Smooth muscle cell (in vitro differentiated cells): ENCODE measurements around the gene RCAN2. TPM values are rescaled to one million over a fixed set of nuclear protein-coding genes. Genes with fewer than 3 reads are reported as not detected.

Experiments used
- DNase-seq: peaks from one replicate; lab custom pipeline; 2025; ENCODE audit not compliant: unreplicated experiment; lab: John Stamatoyannopoulos, UW
- H2AFZ ChIP-seq: fragments of 200-600 bp; sonication (generic); 2 replicates; pipeline ENCODE4 v1.6.0; 2016; ENCODE audit warnings: antibody characterized with exemption, low read depth, mild to moderate bottlenecking
- H3F3A ChIP-seq: fragments of 200-600 bp; sonication (generic); 2 replicates; pipeline ENCODE4 v1.6.0; 2017; ENCODE audit warnings: antibody characterized with exemption, low read depth
- H3K27ac ChIP-seq: fragments of 200-600 bp; sonication (generic); 2 replicates; pipeline ENCODE4 v1.5.1; 2016; ENCODE audit warnings: low read depth, mild to moderate bottlenecking
- H3K27me3 ChIP-seq: fragments of 200-600 bp; sonication (generic); 2 replicates; pipeline ENCODE4 v1.6.1; 2016; ENCODE audit warnings: low read depth, mild to moderate bottlenecking
- H3K36me3 ChIP-seq: fragments of 200-600 bp; sonication (generic); 2 replicates; pipeline ENCODE4 v1.5.1; 2016; ENCODE audit warnings: low read depth
- H3K4me1 ChIP-seq: fragments of 200-600 bp; sonication (generic); 2 replicates; pipeline ENCODE4 v1.5.1; 2016; ENCODE audit warnings: low read depth
- H3K4me2 ChIP-seq: fragments of 200-600 bp; sonication (generic); 2 replicates; pipeline ENCODE4 v1.6.0; 2016; ENCODE audit warnings: mild to moderate bottlenecking
- H3K4me3 ChIP-seq: fragments of 200-600 bp; sonication (generic); 2 replicates; pipeline ENCODE4 v1.5.1; 2016; ENCODE audit warnings: mild to moderate bottlenecking
- H3K79me2 ChIP-seq: fragments of 200-600 bp; sonication (generic); 2 replicates; pipeline ENCODE4 v1.6.0; 2016; ENCODE audit warnings: low read depth, mild to moderate bottlenecking
- H3K9ac ChIP-seq: fragments of 200-600 bp; sonication (generic); 2 replicates; pipeline ENCODE4 v1.6.0; 2016; ENCODE audit warnings: low read depth
- H3K9me3 ChIP-seq: fragments of 200-600 bp; sonication (generic); replicated peaks from 2 replicates; pipeline ENCODE4 v1.5.1; 2016; ENCODE audit warnings: low read depth
- H4K20me1 ChIP-seq: fragments of 200-600 bp; sonication (generic); 2 replicates; pipeline ENCODE4 v1.6.0; 2016; ENCODE audit warnings: low read depth
- CTCF ChIP-seq: fragments of 200-600 bp; sonication (generic); IDR thresholded peaks from 2 replicates; pipeline ENCODE4 v1.5.1; 2017; ENCODE audit warnings: borderline replicate concordance, mild to moderate bottlenecking, antibody characterized with exemption; ENCODE audit not compliant: insufficient read depth, poor library complexity, severe bottlenecking
- WGBS: methylation state at CpG from one replicate; pipeline ENCODE4 v1.1.7; 2016; ENCODE audit warnings: low lambda C conversion rate; 5-methylcytosine and 5-hydroxymethylcytosine counted together
- polyA plus RNA-seq: library from polyadenylated mRNA; unstranded; fragments of >200 nt; fragmentation: Nextera tagmentation; extraction: Ambion mirVana; gene quantifications from 2 replicates; pipeline ENCODE4 v1.2.1, GENCODE V29; 2016
- total RNA-seq: library from RNA; depleted of rRNA; stranded (reverse); fragments of >200 nt; gene quantifications from 2 replicates; pipeline ENCODE4 v1.2.3, GENCODE V29; 2014

Gene RCAN2
- total and polyA plus RNA-seq, 2 experiments from 2014 or later: 2.5 to 2.7 TPM

GRCh38 chr6:46243754-46244153, 247.5 kb downstream of the RCAN2 start:
- no peaks in the 10 kb centered on the region for H3K27me3 ChIP-seq
- no peak overlapping the region for H2AFZ ChIP-seq
- no peaks in the 10 kb centered on the region for H3K4me1 ChIP-seq
- H3K4me3 ChIP-seq: no peak overlapping the region
- DNase-seq: no peak
- H3F3A ChIP-seq: no peaks in the 10 kb centered on the region
- H3K36me3 ChIP-seq: no peaks in the 10 kb centered on the region
- TF ChIP-seq CTCF: no peak
- H3K9me3 ChIP-seq: no peaks in the 10 kb centered on the region
- no peak overlapping the region for H3K4me2 ChIP-seq
- H4K20me1 ChIP-seq: no peaks in the 10 kb centered on the region
- no peak overlapping the region for H3K27ac ChIP-seq
- no peak overlapping the region for H3K9ac ChIP-seq
- 92% methylated on average over 5 of the region's 5 CpGs for WGBS
- H3K79me2 ChIP-seq: no peaks in the 10 kb centered on the region

DNA sequence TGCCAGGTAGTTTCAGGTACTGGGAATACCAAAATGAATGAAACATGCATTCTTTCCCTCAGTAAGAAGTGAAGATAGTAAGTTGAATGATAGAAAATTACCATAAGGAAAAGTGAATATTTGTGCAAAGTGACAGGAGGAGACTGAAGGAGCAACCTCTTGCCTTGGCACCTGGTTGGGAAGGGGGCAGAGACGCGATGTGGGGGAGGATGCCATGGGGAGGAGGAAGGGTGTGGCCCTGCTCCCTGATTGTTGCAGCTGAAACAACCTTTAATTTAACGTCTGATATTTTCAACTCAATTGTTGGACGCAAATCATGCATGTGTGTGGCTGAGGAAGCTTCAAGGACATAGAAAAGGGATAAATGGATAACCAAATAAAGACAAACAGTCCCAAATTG, 248.3 kb downstream of the RCAN2 start:
- no peaks in the 10 kb centered on the region for H3K9me3 ChIP-seq
- H3K79me2 ChIP-seq: no peaks in the 10 kb centered on the region
- no peaks in the 10 kb centered on the region for H3F3A ChIP-seq
- no peak overlapping the region for H3K27ac ChIP-seq
- no peak for DNase-seq
- H3K4me3 ChIP-seq: no peak overlapping the region
- WGBS: 88% methylated on average over 4 of the region's 4 CpGs
- no peak overlapping the region for H2AFZ ChIP-seq
- H3K9ac ChIP-seq: no peak overlapping the region
- no peaks in the 10 kb centered on the region for H3K4me1 ChIP-seq
- no peaks in the 10 kb centered on the region for H4K20me1 ChIP-seq
- TF ChIP-seq CTCF: no peak
- H3K27me3 ChIP-seq: peaks cover 6% of the 10 kb centered on the region
- no peak overlapping the region for H3K4me2 ChIP-seq
- no peaks in the 10 kb centered on the region for H3K36me3 ChIP-seq

GRCh38 chr6:46240866-46241565, 250.2 kb downstream of the RCAN2 start:
- Histone ChIP-seq H3K79me2 (no peaks in the 10 kb centered on the region), H3K36me3 (no peaks in the 10 kb centered on the region), H3K4me3 (no peak overlapping the region), H3K27me3 (peaks cover 11% of the 10 kb centered on the region), H3K4me1 (no peaks in the 10 kb centered on the region), H3K9me3 (no peaks in the 10 kb centered on the region), H3K9ac (no peak overlapping the region), H3K27ac (no peak overlapping the region), H2AFZ (no peak overlapping the region), H3K4me2 (no peak overlapping the region), H4K20me1 (no peaks in the 10 kb centered on the region), H3F3A (no peaks in the 10 kb centered on the region)
- no peak for DNase-seq
- TF ChIP-seq CTCF: no peak
- WGBS: 89% methylated on average over 5 of the region's 5 CpGs

DNA sequence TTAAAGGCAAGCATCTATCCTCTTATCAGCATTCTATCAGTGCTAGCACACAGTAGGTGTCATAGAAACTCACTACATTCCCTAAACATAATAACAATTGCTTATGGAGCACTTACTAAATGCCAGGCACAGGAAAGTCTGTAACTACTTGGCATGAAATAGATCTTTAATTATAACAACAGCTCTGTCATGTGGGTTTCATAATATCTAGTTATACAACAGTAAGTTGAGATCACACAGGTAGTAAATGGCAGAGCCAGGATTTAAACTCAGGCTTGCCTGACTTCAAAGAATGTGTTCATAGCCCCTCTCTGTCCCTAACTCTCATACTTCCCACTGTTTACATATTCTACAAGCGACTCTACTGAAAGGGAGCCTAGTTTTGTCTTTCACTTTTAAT, 254.5 kb downstream of the RCAN2 start:
- Histone ChIP-seq H3K79me2 (no peaks in the 10 kb centered on the region), H3K4me1 (no peaks in the 10 kb centered on the region), H2AFZ (no peak overlapping the region), H3K9me3 (no peaks in the 10 kb centered on the region), H3K27ac (no peak overlapping the region), H3K4me2 (no peak overlapping the region), H3K4me3 (no peak overlapping the region), H4K20me1 (no peaks in the 10 kb centered on the region), H3K27me3 (peaks cover 14% of the 10 kb centered on the region), H3F3A (no peaks in the 10 kb centered on the region), H3K9ac (no peak overlapping the region), H3K36me3 (no peaks in the 10 kb centered on the region)
- DNase-seq: no peak
- 86% methylated on average over 1 of the region's 1 CpG for WGBS
- TF ChIP-seq CTCF: no peak
